H1 (cell line): ENCODE measurements around the gene IFTAP. TPM values are rescaled to one million over a fixed set of nuclear protein-coding genes. Genes with fewer than 3 reads are reported as not detected.

Experiments used
- CTCF ChIA-PET: fragments of 300-600 bp; sonication (Branson Sonifier 250); formaldehyde crosslinking; loops from one replicate; lab custom pipeline; 2021; ENCODE audit not compliant: partially characterized antibody; lab: Charles Lee
- POLR2A ChIA-PET: fragments of 300-600 bp; sonication (Branson Sonifier 250); formaldehyde crosslinking; loops from one replicate; lab custom pipeline; 2021; ENCODE audit warnings: inconsistent platforms; ENCODE audit not compliant: partially characterized antibody; lab: Charles Lee
- DNase-seq, 2 experiments: peaks; one replicate each; pipeline versions ENCODE4 v3.0.0 to v3.0.0-alpha.2; 2010 to 2022; ENCODE audit warnings: low spot score in 2 of 2, low read depth in 1 of 2, mixed read lengths in 1 of 2
- FAIRE-seq: peaks from 2 replicates; lab custom pipeline; 2011; peaks lifted over from hg19 to GRCh38; lab: Jason Lieb, UNC
- H2AFZ ChIP-seq: 2 replicates; pipeline ENCODE4 v1.8.1; 2012; ENCODE audit warnings: low read length, inconsistent platforms
- H2AK5ac ChIP-seq: 2 replicates; pipeline ENCODE4 v1.6.1; 2013; ENCODE audit warnings: low read depth, low read length
- H2BK120ac ChIP-seq: replicated peaks from 2 replicates; pipeline ENCODE3; 2013; ENCODE audit warnings: low read depth, low read length, inconsistent platforms
- H2BK12ac ChIP-seq: 2 replicates; pipeline ENCODE4 v1.6.1; 2013; ENCODE audit warnings: low read depth, low read length
- H2BK15ac ChIP-seq: 2 replicates; pipeline ENCODE4 v1.6.1; 2013; ENCODE audit warnings: low read length
- H2BK20ac ChIP-seq: 2 replicates; pipeline ENCODE4 v1.6.1; 2013; ENCODE audit warnings: low read length
- H2BK5ac ChIP-seq: 2 replicates; pipeline ENCODE4 v1.6.1; 2013; ENCODE audit warnings: low read depth, low read length
- H3K14ac ChIP-seq: 2 replicates; pipeline ENCODE4 v1.6.1; 2013; ENCODE audit warnings: inconsistent platforms; ENCODE audit not compliant: insufficient read length
- H3K18ac ChIP-seq: 2 replicates; pipeline ENCODE4 v1.6.1; 2013; ENCODE audit warnings: low read length; ENCODE audit errors: extremely low read depth
- H3K23ac ChIP-seq: 2 replicates; pipeline ENCODE4 v1.6.1; 2013; ENCODE audit warnings: inconsistent platforms; ENCODE audit not compliant: insufficient read length
- H3K23me2 ChIP-seq: 2 replicates; pipeline ENCODE4 v1.6.1; 2013; ENCODE audit warnings: low read depth, low read length
- H3K27ac ChIP-seq: 2 replicates; pipeline ENCODE4 v1.6.1; 2011; ENCODE audit warnings: low read depth, low read length, inconsistent platforms
- H3K27me3 ChIP-seq, 4 experiments: replicated peaks in 1 of 4; 1 replicate in 1 of 4; 2 replicates in 3 of 4; pipeline versions ENCODE4 v1.6.1 to v1.8.1; 2011 to 2013; ENCODE audit warnings: low read length in 3 of 4, mild to moderate bottlenecking in 3 of 4, inconsistent platforms in 2 of 4, mixed read lengths in 2 of 4, moderate library complexity in 1 of 4; ENCODE audit not compliant: control insufficient read depth in 3 of 4, insufficient read depth in 3 of 4; ENCODE audit errors: extremely low read depth in 1 of 4
- H3K36me3 ChIP-seq, 4 experiments: 2 replicates each; pipeline versions ENCODE4 v1.6.1 to v1.8.1; 2011 to 2013; ENCODE audit warnings: mild to moderate bottlenecking in 4 of 4, low read length in 3 of 4, moderate library complexity in 2 of 4, control low read depth in 1 of 4, inconsistent platforms in 1 of 4; ENCODE audit not compliant: insufficient read depth in 4 of 4, control insufficient read depth in 2 of 4
- H3K4ac ChIP-seq: replicated peaks from 2 replicates; pipeline ENCODE3; 2013; ENCODE audit warnings: low read length, low read depth, mixed read lengths, inconsistent platforms; ENCODE audit not compliant: insufficient read length
- H3K4me1 ChIP-seq, 4 experiments: replicated peaks in 1 of 4; 1 replicate in 1 of 4; 2 replicates in 3 of 4; pipeline versions ENCODE4 v1.6.1 to v1.8.1; 2011 to 2013; ENCODE audit warnings: low read length in 3 of 4, inconsistent platforms in 2 of 4, mixed read lengths in 1 of 4; ENCODE audit not compliant: insufficient read depth in 4 of 4, control insufficient read depth in 3 of 4
- H3K4me2 ChIP-seq, 2 experiments: 2 replicates each; pipeline versions ENCODE4 v1.6.1 to v1.8.1; 2011 to 2013; ENCODE audit warnings: low read depth in 2 of 2, low read length in 2 of 2, control low read depth in 1 of 2, inconsistent platforms in 1 of 2, mild to moderate bottlenecking in 1 of 2; ENCODE audit not compliant: insufficient read depth in 1 of 2
- H3K4me3 ChIP-seq, 4 experiments: fragments of 200-600, 300-600 bp in 1 of 4; sonication (generic), shearing (Covaris generic), sonication (Bioruptor Twin) in 1 of 4; 2 replicates each; pipeline versions ENCODE4 v1.5.1 to v1.8.1; 2011 to 2016; ENCODE audit warnings: low read length in 4 of 4, low read depth in 3 of 4, control low read depth in 2 of 4, inconsistent platforms in 2 of 4, mild to moderate bottlenecking in 2 of 4, mixed read lengths in 1 of 4, moderate library complexity in 1 of 4; ENCODE audit not compliant: insufficient read depth in 2 of 4; ENCODE audit errors: extremely low read depth in 1 of 4
- H3K56ac ChIP-seq: replicated peaks from 2 replicates; pipeline ENCODE3; 2013; ENCODE audit warnings: low read depth, mild to moderate bottlenecking, mixed read lengths, low read length, inconsistent platforms; ENCODE audit not compliant: insufficient read length
- H3K79me1 ChIP-seq: 2 replicates; pipeline ENCODE4 v1.6.1; 2013; ENCODE audit warnings: low read depth, low read length, control low read depth
- H3K79me2 ChIP-seq, 2 experiments: 2 replicates each; pipeline versions ENCODE4 v1.6.1 to v1.8.1; 2012 to 2013; ENCODE audit warnings: low read length in 2 of 2, mild to moderate bottlenecking in 2 of 2, inconsistent platforms in 1 of 2; ENCODE audit not compliant: insufficient read depth in 2 of 2, control insufficient read depth in 1 of 2
- H3K9ac ChIP-seq, 4 experiments: replicated peaks in 1 of 4; 1 replicate in 1 of 4; 2 replicates in 3 of 4; pipeline versions ENCODE4 v1.6.1 to v1.8.1; 2011 to 2013; ENCODE audit warnings: low read depth in 3 of 4, low read length in 3 of 4, control low read depth in 2 of 4, mild to moderate bottlenecking in 2 of 4, moderate library complexity in 2 of 4, inconsistent platforms in 1 of 4; ENCODE audit errors: extremely low read depth in 1 of 4
- H3K9me3 ChIP-seq, 2 experiments: 2 replicates each; pipeline versions ENCODE4 v1.6.1 to v1.8.1; 2012 to 2013; ENCODE audit warnings: mild to moderate bottlenecking in 2 of 2, moderate library complexity in 2 of 2, control low read depth in 1 of 2, inconsistent platforms in 1 of 2, low read depth in 1 of 2, low read length in 1 of 2, mixed read lengths in 1 of 2; ENCODE audit not compliant: insufficient read depth in 2 of 2
- H4K20me1 ChIP-seq, 2 experiments: replicated peaks in 1 of 2; 2 replicates each; pipeline versions ENCODE3 to v1.8.1; 2011 to 2013; ENCODE audit warnings: inconsistent platforms in 2 of 2, low read length in 2 of 2, mild to moderate bottlenecking in 1 of 2; ENCODE audit not compliant: insufficient read depth in 2 of 2, control insufficient read depth in 1 of 2
- H4K5ac ChIP-seq: 2 replicates; pipeline ENCODE4 v1.6.1; 2013; ENCODE audit warnings: low read length, low read depth, mixed read lengths, inconsistent platforms; ENCODE audit not compliant: insufficient read length
- H4K8ac ChIP-seq: 2 replicates; pipeline ENCODE4 v1.8.0; 2013; ENCODE audit warnings: mild to moderate bottlenecking, moderate library complexity, low read length, inconsistent platforms; ENCODE audit not compliant: insufficient read depth; ENCODE audit errors: extremely low read depth
- H4K91ac ChIP-seq: replicated peaks from 2 replicates; pipeline ENCODE3; 2013; ENCODE audit warnings: low read length, mixed read lengths, inconsistent platforms; ENCODE audit not compliant: insufficient read length
- BRCA1 ChIP-seq: IDR thresholded peaks from 2 replicates; pipeline ENCODE4 v1.6.1; 2012; ENCODE audit warnings: low read depth, low read length, improper control_type of control experiment
- CEBPB ChIP-seq: IDR thresholded peaks from 2 replicates; pipeline ENCODE4 v1.6.1; 2012; ENCODE audit warnings: low read depth, low read length
- EZH2 ChIP-seq: fragments of 200-600 bp; sonication (generic); IDR thresholded peaks from 2 replicates; pipeline ENCODE4 v1.7.1; 2012; ENCODE audit warnings: low read depth, mild to moderate bottlenecking, moderate library complexity, low read length, inconsistent platforms; ENCODE audit not compliant: severe bottlenecking
- POU5F1 ChIP-seq: IDR thresholded peaks from 2 replicates; pipeline ENCODE4 v1.6.1; 2011; ENCODE audit warnings: low read depth, mild to moderate bottlenecking, low read length, moderate library complexity
- RAD21 ChIP-seq, 2 experiments: IDR thresholded peaks in 1 of 2; conservative IDR thresholded peaks in 1 of 2; 2 replicates each; pipeline ENCODE4 v1.6.1; 2011; ENCODE audit warnings: low read depth in 2 of 2, low read length in 2 of 2, improper control_type of control experiment in 1 of 2, inconsistent platforms in 1 of 2, mild to moderate bottlenecking in 1 of 2, moderate library complexity in 1 of 2
- SP2 ChIP-seq: IDR thresholded peaks from 2 replicates; pipeline ENCODE4 v1.6.1; 2012; ENCODE audit warnings: mild to moderate bottlenecking, low read length, inconsistent platforms
- USF2 ChIP-seq: IDR thresholded peaks from 2 replicates; pipeline ENCODE4 v1.6.1; 2011; ENCODE audit warnings: low read length, improper control_type of control experiment
- WGBS, 2 experiments: shearing (Covaris generic) in 1 of 2; methylation state at CpG; one replicate each; pipeline versions ENCODE4 v1.1.6 to v1.1.7; 2013 to 2015; ENCODE audit warnings: low lambda C conversion rate in 2 of 2, mixed read lengths in 2 of 2, inconsistent platforms in 1 of 2, low coverage in 1 of 2, missing lambda C conversion rate in 1 of 2; ENCODE audit not compliant: insufficient replicate concordance in 2 of 2, insufficient coverage in 1 of 2, insufficient read length in 1 of 2; ENCODE audit errors: extremely low coverage in 1 of 2, missing lambda C conversion rate in 1 of 2; 5-methylcytosine and 5-hydroxymethylcytosine counted together
- polyA plus RNA-seq, 7 experiments: library from polyadenylated mRNA; depleted of rRNA in 3 of 7; stranded (reverse) in 5 of 7; unstranded in 2 of 7; fragments of >200 nt in 5 of 7; fragments of 200-250 nt in 2 of 7; gene quantifications; 1 replicate in 5 of 7; 2 replicates in 1 of 7; 4 replicates in 1 of 7; pipeline versions ENCODE4 v1.2.1 to v1.2.3, GENCODE V29; 2011 to 2013; ENCODE audit warnings: missing spikeins in 2 of 7, mixed read lengths in 2 of 7
- total RNA-seq: library from RNA; stranded (reverse); fragmentation: NEBNext Ultra II Directional; extraction: Animal tissue kit (Norgen Biotek cat#: 25700); gene quantifications from 2 replicates; pipeline ENCODE4 v1.2.1, GENCODE V29; 2021

Gene IFTAP
- total and polyA plus RNA-seq, 2 of the 8 experiments (the other 6 are each of a cell fraction or from before 2014, with no cell fraction given): 21.2 to 23.9 TPM

GRCh38 chr11:36684840-36685801 lies 90.8 kb downstream of the IFTAP start:
- H3K18ac ChIP-seq: no peak overlapping the region
- no peak overlapping the region for H2AFZ ChIP-seq
- no peak overlapping the region for H3K4me3 ChIP-seq
- no peaks in the 10 kb centered on the region for H3K4me1 ChIP-seq
- H3K9me3 ChIP-seq: no peaks in the 10 kb centered on the region
- no peak overlapping the region for H2BK5ac ChIP-seq
- H2BK120ac ChIP-seq: no peak overlapping the region
- no peak overlapping the region for H3K27ac ChIP-seq
- H3K79me2 ChIP-seq: no peaks in the 10 kb centered on the region
- no peak overlapping the region for H3K56ac ChIP-seq
- POLR2A ChIA-PET: no interaction called here
- WGBS, 2 experiments: 87% methylated on average over 12 of the region's 12 CpGs; no CpG with 5 or more reads in 1 of the 2 experiments
- no peaks in the 10 kb centered on the region for H3K36me3 ChIP-seq
- no peaks in the 10 kb centered on the region for H3K27me3 ChIP-seq
- no peak overlapping the region for H2BK20ac ChIP-seq
- no peak overlapping the region for H4K5ac ChIP-seq
- H4K20me1 ChIP-seq: no peaks in the 10 kb centered on the region
- no peak overlapping the region for H3K14ac ChIP-seq
- no peak overlapping the region; a peak in 1 of 7 replicates for H3K9ac ChIP-seq
- no peaks in the 10 kb centered on the region for H3K79me1 ChIP-seq
- TF ChIP-seq USF2 (no peak), EZH2 (no peak), BRCA1 (no peak), CEBPB (no peak), POU5F1 (no peak), SP2 (no peak), RAD21 (IDR thresholded peaks at IDR 0.05 in 1 of 2, conservative IDR thresholded peaks at IDR 0.05 in 1 of 2; ENCODE audit: low read depth in 2 of 2, low read length in 2 of 2) (no peak)
- TF ChIP-seq, all 59 proteins: peak for 0
- Histone ChIP-seq H3K4ac (no peak overlapping the region), H4K8ac (no peak overlapping the region), H3K23me2 (no peaks in the 10 kb centered on the region), H3K4me2 (no peak overlapping the region), H2AK5ac (no peak overlapping the region), H2BK15ac (no peak overlapping the region), H4K91ac (no peak overlapping the region), H3K23ac (no peak overlapping the region), H2BK12ac (no peak overlapping the region)
- FAIRE-seq (no peak), DNase-seq (no peak)
- CTCF ChIA-PET: interaction anchor here (0.9 to 1.6 kb wide), 4 partner anchors 12 to 121 kb away, joined by 3 to 13 read pairs (median 4); no protein-coding TSS in a partner anchor
